H1 (cell line): ENCODE data around the gene FAAH. TPM values are rescaled to one million over a fixed set of nuclear protein-coding genes. Genes with fewer than 3 reads are reported as not detected.

ENCODE experiments used
- BCL11A ChIP-seq, 2 experiments: IDR thresholded peaks; one replicate each; pipeline ENCODE4 v1.6.1; 2011; ENCODE audit warnings: low read depth in 2 of 2, low read length in 2 of 2, mild to moderate bottlenecking in 2 of 2
- MAFK ChIP-seq: IDR thresholded peaks from 2 replicates; pipeline ENCODE4 v1.6.1; 2012; ENCODE audit warnings: low read depth, mild to moderate bottlenecking, improper control_type of control experiment, low read length
- NRF1 ChIP-seq: IDR thresholded peaks from 2 replicates; pipeline ENCODE4 v1.6.1; 2011; ENCODE audit warnings: mild to moderate bottlenecking, low read depth, low read length, improper control_type of control experiment
- RAD21 ChIP-seq, 2 experiments: IDR thresholded peaks in 1 of 2; conservative IDR thresholded peaks in 1 of 2; 2 replicates each; pipeline ENCODE4 v1.6.1; 2011; ENCODE audit warnings: low read depth in 2 of 2, low read length in 2 of 2, improper control_type of control experiment in 1 of 2, inconsistent platforms in 1 of 2, mild to moderate bottlenecking in 1 of 2, moderate library complexity in 1 of 2
- polyA plus RNA-seq, 7 experiments: library from polyadenylated mRNA; depleted of rRNA in 3 of 7; stranded (reverse) in 5 of 7; unstranded in 2 of 7; fragments of >200 nt in 5 of 7; fragments of 200-250 nt in 2 of 7; gene quantifications; 1 replicate in 5 of 7; 2 replicates in 1 of 7; 4 replicates in 1 of 7; pipeline versions ENCODE4 v1.2.1 to v1.2.3, GENCODE V29; 2011 to 2013; ENCODE audit warnings: missing spikeins in 2 of 7, mixed read lengths in 2 of 7
- total RNA-seq: library from RNA; stranded (reverse); fragmentation: NEBNext Ultra II Directional; extraction: Animal tissue kit (Norgen Biotek cat#: 25700); gene quantifications from 2 replicates; pipeline ENCODE4 v1.2.1, GENCODE V29; 2021
- TF ChIP-seq, protein P1 (sequence below), 3 experiments: IDR thresholded peaks; 1 replicate in 2 of 3; 2 replicates in 1 of 3; pipeline versions ENCODE4 v1.5.1 to v1.6.1; 2011; ENCODE audit warnings: low read length in 3 of 3, mild to moderate bottlenecking in 3 of 3, inconsistent platforms in 2 of 3, low read depth in 1 of 3, moderate library complexity in 1 of 3; ENCODE audit not compliant: insufficient read depth in 1 of 3; ENCODE audit errors: control extremely low read depth in 1 of 3

FAAH gene
- total and polyA plus RNA-seq, 2 of the 8 experiments (the other 6 are each of a cell fraction or from before 2014, with no cell fraction given) = 41.2 to 47.3 TPM

DNA sequence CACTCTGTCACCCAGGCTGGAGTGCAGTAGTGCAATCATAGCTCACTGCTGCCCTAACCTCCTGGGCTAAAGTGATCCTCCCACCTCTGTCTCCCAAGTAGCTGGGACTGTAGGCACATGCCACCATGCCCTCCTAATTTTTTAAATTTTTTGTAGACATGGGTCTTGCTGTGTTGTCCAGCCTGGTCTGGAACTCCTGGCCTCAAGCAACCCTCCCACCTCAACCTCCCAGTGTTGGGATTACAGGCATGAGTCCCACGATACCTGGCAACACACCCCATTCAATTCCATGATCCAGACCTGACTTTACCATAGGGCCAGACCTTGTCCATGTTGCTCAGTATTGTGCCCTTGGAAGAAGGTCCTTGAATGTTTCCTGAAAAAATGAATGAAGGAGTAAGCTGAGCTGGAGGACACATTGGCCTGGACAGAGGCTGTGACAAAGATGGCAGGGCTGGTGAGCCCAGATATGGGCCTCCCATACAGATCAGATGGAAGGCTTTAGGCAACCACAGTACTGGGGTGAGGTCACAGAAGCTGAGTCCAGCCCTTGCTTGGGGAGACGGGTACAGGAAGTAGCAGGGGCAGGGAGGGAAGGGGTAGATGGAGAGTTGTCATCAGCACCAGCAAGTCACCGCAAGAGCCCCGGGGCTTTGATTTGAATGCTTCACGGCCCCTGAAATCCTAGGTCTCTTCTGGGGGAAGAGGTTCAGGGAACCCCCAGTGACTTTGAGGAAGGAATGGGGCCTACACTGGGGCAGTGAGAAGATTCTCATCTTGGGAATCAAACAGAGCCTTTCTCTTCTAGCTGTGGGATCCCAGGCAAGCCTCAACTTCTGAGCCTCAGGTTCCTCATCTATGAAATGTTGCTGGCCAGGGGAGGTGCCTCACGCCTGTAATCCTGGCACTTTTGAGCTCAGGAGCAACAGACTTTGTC lies 55.4 kb downstream of the FAAH start (continued):
- TF ChIP-seq RAD21 (IDR thresholded peaks at IDR 0.05 in 1 of 2, conservative IDR thresholded peaks at IDR 0.05 in 1 of 2; ENCODE audit: low read depth in 2 of 2, low read length in 2 of 2) = no peak
- TF ChIP-seq, protein P1, sequence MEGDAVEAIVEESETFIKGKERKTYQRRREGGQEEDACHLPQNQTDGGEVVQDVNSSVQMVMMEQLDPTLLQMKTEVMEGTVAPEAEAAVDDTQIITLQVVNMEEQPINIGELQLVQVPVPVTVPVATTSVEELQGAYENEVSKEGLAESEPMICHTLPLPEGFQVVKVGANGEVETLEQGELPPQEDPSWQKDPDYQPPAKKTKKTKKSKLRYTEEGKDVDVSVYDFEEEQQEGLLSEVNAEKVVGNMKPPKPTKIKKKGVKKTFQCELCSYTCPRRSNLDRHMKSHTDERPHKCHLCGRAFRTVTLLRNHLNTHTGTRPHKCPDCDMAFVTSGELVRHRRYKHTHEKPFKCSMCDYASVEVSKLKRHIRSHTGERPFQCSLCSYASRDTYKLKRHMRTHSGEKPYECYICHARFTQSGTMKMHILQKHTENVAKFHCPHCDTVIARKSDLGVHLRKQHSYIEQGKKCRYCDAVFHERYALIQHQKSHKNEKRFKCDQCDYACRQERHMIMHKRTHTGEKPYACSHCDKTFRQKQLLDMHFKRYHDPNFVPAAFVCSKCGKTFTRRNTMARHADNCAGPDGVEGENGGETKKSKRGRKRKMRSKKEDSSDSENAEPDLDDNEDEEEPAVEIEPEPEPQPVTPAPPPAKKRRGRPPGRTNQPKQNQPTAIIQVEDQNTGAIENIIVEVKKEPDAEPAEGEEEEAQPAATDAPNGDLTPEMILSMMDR (IDR thresholded peaks at IDR 0.05; ENCODE audit: control extremely low read depth in 1 of 3, insufficient read depth in 1 of 3, low read depth in 1 of 3, low read length in 3 of 3) = no peak
- TF ChIP-seq MAFK = no peak
- no peak for TF ChIP-seq BCL11A (IDR thresholded peaks at IDR 0.05; ENCODE audit: low read depth in 2 of 2, low read length in 2 of 2)
- no peak for TF ChIP-seq NRF1
